GM18507 (cell line): ENCODE measurements around the gene RABGAP1.

Experiments used
- DNase-seq: peaks from one replicate; pipeline ENCODE4 v3.0.0; 2011; ENCODE audit warnings: low read depth; ENCODE audit not compliant: insufficient read length; ENCODE audit errors: extremely low spot score
- FAIRE-seq: peaks from 2 replicates; lab custom pipeline; 2011; peaks lifted over from hg19 to GRCh38; lab: Jason Lieb, UNC

Gene RABGAP1

GRCh38 chr9:123070198-123070597, 129.4 kb downstream of the RABGAP1 start:
- DNase-seq (no peak), FAIRE-seq (no peak)

- FAIRE-seq = no peak
These were observed 131.7 kb downstream of the RABGAP1 start for GRCh38 chr9:123072407-123072995.

GRCh38 chr9:123073441-123073840, 132.6 kb downstream of the RABGAP1 start:
- FAIRE-seq (no peak), DNase-seq (no peak)

More at GRCh38 chr9:123072407-123072995, 131.7 kb downstream of the RABGAP1 start:
- DNase-seq = no peak

GRCh38 chr9:123073991-123074422, 133.2 kb downstream of the RABGAP1 start:
- FAIRE-seq (no peak), DNase-seq (no peak)

GRCh38 chr9:123074628-123075027, 133.8 kb downstream of the RABGAP1 start:
- DNase-seq (no peak), FAIRE-seq (no peak)

GRCh38 chr9:123080444-123080843, 139.6 kb downstream of the RABGAP1 start:
- no peak for FAIRE-seq
- DNase-seq = no peak

GRCh38 chr9:123081824-123082223, 141.0 kb downstream of the RABGAP1 start:
- peak; percentile 62 for FAIRE-seq

GRCh38 chr9:123083680-123084079, 142.9 kb downstream of the RABGAP1 start:
- DNase-seq (no peak), FAIRE-seq (no peak)

More at GRCh38 chr9:123081824-123082223, 141.0 kb downstream of the RABGAP1 start:
- DNase-seq = no peak

GRCh38 chr9:123084256-123084655, 143.4 kb downstream of the RABGAP1 start:
- DNase-seq (no peak), FAIRE-seq (no peak)

- DNase-seq (no peak), FAIRE-seq (no peak)
These were observed 145.1 kb downstream of the RABGAP1 start for GRCh38 chr9:123085916-123086315.

GRCh38 chr9:123087359-123087888, 146.6 kb downstream of the RABGAP1 start:
- DNase-seq (no peak), FAIRE-seq (no peak)

GRCh38 chr9:123089040-123089439, 148.2 kb downstream of the RABGAP1 start:
- FAIRE-seq = no peak
- no peak for DNase-seq

GRCh38 chr9:123089790-123090189, 149.0 kb downstream of the RABGAP1 start:
- DNase-seq = no peak
- FAIRE-seq = no peak

GRCh38 chr9:123090198-123090896, 149.5 kb downstream of the RABGAP1 start:
- FAIRE-seq (no peak), DNase-seq (no peak)

- no peak for DNase-seq
- no peak for FAIRE-seq
These were observed 150.1 kb downstream of the RABGAP1 start for GRCh38 chr9:123090956-123091355.

GRCh38 chr9:123091459-123091858, 150.6 kb downstream of the RABGAP1 start:
- DNase-seq (no peak), FAIRE-seq (no peak)

- DNase-seq (no peak), FAIRE-seq (peak; percentile 12)
These were observed 152.3 kb downstream of the RABGAP1 start for GRCh38 chr9:123093141-123093540.

GRCh38 chr9:123096987-123097386, 156.2 kb downstream of the RABGAP1 start:
- DNase-seq (no peak), FAIRE-seq (no peak)

GRCh38 chr9:123097430-123098095, 156.7 kb downstream of the RABGAP1 start:
- FAIRE-seq = no peak
- DNase-seq = no peak

GRCh38 chr9:123098096-123098459, 157.3 kb downstream of the RABGAP1 start:
- no peak for DNase-seq
- no peak for FAIRE-seq
